ENCODE results near the gene PGBD5.

The PGBD5 gene

DNA sequence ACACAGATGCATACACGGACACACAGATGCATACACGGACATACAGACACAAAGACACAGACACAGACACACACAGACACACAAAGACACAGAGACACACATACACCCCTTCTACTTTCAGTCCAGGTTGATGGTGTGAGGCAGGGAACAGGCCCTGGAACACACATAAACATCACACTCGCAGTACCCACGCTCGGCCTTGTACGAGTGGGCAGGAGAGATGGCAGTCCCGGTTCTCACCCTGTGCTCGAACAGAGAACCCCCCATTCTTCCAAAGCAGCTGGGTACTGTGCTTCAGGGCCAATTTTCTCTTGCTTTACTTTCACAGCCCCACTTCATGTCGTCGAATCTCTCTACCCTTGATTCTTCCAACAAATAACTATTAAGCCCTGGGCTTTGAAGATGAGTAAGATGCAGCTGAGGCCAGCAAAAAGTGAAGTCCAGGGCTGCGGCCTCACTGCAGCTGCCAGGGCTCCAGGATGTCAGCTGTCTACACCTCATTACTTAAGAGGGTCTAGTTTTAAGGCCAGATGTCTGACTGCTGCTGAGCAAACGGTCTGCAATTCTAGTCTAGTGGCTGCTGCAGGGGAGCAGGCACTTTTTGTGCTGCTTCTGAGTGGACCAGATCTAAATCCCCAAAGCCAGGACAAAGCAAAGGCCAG is 90.1 kb downstream of the PGBD5 start:
- Histone ChIP-seq H3K9ac (ENCODE audit: low read length) (no peak overlapping the region), H3K36me3 (ENCODE audit: control insufficient read depth, insufficient read depth, low read length) (no peaks in the 10 kb centered on the region), H3K9me3 (ENCODE audit: control insufficient read depth, low read length) (no peaks in the 10 kb centered on the region), H3K4me3 (ENCODE audit: low read length) (no peak overlapping the region), H3K4me1 (ENCODE audit: control insufficient read depth, insufficient read depth, low read length) (no peaks in the 10 kb centered on the region), H3K27me3 (ENCODE audit: control insufficient read depth, insufficient read depth, low read length) (no peaks in the 10 kb centered on the region)

DNA sequence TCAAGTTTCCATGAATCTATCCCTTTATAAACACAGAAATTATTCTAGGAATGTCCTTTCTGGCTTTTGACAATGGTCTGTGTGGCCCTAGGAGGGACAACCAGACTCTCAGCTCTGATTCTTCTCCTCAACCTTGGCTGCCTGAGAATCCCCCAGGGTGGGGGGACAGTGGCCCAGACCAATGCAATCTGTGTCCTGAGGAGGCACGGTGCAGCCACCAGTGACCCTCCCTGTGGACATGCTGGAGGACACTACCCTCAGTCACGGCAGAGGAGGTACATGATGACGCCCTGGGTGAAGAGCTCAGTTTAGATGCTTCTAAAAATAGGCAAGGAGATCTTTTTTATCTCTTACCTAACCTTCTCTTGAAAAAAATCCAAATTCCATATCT is 91.7 kb downstream of the PGBD5 start:
- Histone ChIP-seq H3K27me3 (ENCODE audit: control insufficient read depth, insufficient read depth, low read length) (no peaks in the 10 kb centered on the region), H3K4me1 (ENCODE audit: control insufficient read depth, insufficient read depth, low read length) (no peaks in the 10 kb centered on the region), H3K9ac (ENCODE audit: low read length) (no peak overlapping the region), H3K4me3 (ENCODE audit: low read length) (no peak overlapping the region), H3K36me3 (ENCODE audit: control insufficient read depth, insufficient read depth, low read length) (no peaks in the 10 kb centered on the region), H3K9me3 (ENCODE audit: control insufficient read depth, low read length) (no peaks in the 10 kb centered on the region)

DNA sequence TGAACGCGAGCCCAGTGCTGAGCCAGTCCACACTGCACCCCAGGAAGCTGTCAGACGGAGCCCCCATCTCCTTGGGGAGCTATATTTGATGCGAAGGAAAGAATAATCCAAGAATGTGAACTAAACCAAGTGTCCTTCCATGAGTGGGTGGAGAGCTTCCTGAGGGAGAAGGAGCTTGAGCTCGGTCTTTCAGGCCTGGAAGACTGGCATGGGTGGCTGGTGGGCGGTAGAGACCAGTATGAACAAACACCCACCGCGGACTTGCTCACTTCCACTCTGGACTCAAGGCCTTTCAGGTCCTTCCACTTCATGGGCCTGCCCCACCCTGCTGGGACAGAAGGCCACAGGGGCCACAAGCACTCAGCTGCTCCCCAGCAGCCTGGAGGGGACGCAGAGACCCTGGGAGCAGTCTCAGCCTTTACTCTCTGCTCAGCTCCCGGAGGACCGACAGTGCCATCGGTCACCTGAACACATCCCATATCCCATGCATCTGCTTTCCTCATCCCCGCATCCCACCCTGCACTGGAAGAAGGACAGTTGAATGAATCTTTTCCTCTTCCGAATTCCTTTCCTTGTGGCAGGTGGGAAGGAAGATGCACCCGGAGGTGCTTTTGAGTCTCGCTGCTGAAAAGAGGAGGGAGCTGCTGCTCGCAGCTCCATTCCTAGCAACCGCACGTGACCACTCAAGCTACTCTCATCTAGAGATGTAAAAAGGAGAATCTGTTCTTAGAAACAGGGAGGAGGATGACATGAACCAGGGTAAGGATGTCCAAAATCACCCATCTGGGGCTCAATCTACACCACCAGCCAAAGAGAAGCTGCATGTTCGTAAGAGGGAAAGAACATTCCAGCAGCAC is 92.3 kb downstream of the PGBD5 start:
- H3K9me3 ChIP-seq (ENCODE audit: control insufficient read depth, low read length) = no peaks in the 10 kb centered on the region
- H3K27me3 ChIP-seq (ENCODE audit: control insufficient read depth, insufficient read depth, low read length) = no peaks in the 10 kb centered on the region
- no peak overlapping the region for H3K4me3 ChIP-seq (ENCODE audit: low read length)
- H3K36me3 ChIP-seq (ENCODE audit: control insufficient read depth, insufficient read depth, low read length) = no peaks in the 10 kb centered on the region
- H3K9ac ChIP-seq (ENCODE audit: low read length) = no peak overlapping the region
- H3K4me1 ChIP-seq (ENCODE audit: control insufficient read depth, insufficient read depth, low read length) = no peaks in the 10 kb centered on the region

DNA sequence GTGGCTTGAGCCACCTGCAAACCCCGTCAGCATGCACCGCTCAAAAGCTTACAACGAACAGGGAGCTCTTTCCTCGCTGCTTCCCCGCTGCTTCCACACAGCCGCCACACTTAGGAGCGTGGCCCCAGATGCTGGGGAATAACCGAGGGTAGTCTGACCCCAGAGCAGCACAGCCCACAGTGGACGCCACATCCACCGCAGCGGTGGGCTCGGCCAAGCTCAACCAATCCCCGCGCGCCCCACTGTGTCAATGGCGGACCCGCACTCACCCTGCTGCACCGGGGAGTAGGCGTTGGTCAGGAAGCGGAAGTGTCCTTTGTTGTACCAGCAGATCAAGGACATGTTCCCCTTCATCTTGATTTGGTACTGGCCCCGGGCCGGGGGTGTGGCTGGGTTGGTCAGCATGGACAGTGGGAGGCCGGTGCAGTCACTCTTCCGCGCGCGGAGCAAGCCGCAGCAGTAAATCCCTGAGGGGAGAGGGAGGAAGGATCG is 93.5 kb downstream of the PGBD5 start:
- Histone ChIP-seq H3K9ac (ENCODE audit: low read length) (no peak overlapping the region), H3K9me3 (ENCODE audit: control insufficient read depth, low read length) (no peaks in the 10 kb centered on the region), H3K4me3 (ENCODE audit: low read length) (no peak overlapping the region), H3K27me3 (ENCODE audit: control insufficient read depth, insufficient read depth, low read length) (no peaks in the 10 kb centered on the region), H3K36me3 (ENCODE audit: control insufficient read depth, insufficient read depth, low read length) (no peaks in the 10 kb centered on the region), H3K4me1 (ENCODE audit: control insufficient read depth, insufficient read depth, low read length) (no peaks in the 10 kb centered on the region)

DNA sequence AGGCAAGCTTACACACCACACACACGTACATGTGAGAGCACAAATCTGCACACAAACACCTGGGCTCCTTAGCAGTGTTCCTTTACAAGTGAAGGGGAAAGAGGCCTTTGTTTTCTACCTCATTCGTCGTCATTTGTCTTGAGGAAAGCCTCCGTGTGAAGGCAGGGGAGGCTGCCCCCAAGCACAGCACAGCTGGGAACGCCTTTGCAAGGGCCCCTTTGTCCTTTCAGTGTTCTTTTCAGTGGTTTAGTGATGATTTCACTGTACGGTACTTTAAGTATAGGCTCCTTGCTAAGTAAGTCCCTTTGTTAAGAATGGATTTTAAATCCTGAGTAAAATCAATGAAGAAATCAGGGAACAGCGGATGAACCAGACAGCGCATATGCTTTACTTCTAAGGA is 94.1 kb downstream of the PGBD5 start:
- Histone ChIP-seq H3K4me1 (ENCODE audit: control insufficient read depth, insufficient read depth, low read length) (no peaks in the 10 kb centered on the region), H3K4me3 (ENCODE audit: low read length) (no peak overlapping the region), H3K27me3 (ENCODE audit: control insufficient read depth, insufficient read depth, low read length) (no peaks in the 10 kb centered on the region), H3K36me3 (ENCODE audit: control insufficient read depth, insufficient read depth, low read length) (no peaks in the 10 kb centered on the region), H3K9me3 (ENCODE audit: control insufficient read depth, low read length) (no peaks in the 10 kb centered on the region), H3K9ac (ENCODE audit: low read length) (no peak overlapping the region)

DNA sequence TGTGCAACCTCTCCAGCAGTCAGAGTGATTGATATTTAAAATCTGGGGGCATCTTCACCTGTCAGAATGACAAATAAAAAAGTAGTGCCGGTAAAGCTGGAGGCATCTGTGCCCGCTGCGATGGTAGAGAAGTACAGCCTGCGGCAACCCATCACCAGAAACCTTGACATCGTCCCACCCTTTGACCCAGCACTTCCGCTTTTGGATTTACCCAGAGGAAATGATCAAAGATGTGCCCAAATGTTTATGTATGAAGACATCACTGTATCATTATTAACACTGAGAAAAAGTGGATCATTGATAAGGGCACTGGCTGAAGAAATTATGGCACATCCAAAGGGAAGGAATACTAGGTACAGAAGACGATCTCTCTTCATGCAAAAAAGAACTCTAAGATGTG is 96.0 kb downstream of the PGBD5 start:
- no peaks in the 10 kb centered on the region for H3K27me3 ChIP-seq (ENCODE audit: control insufficient read depth, insufficient read depth, low read length)
- no peaks in the 10 kb centered on the region for H3K36me3 ChIP-seq (ENCODE audit: control insufficient read depth, insufficient read depth, low read length)
- no peak overlapping the region for H3K9ac ChIP-seq (ENCODE audit: low read length)
- H3K4me3 ChIP-seq (ENCODE audit: low read length) = no peak overlapping the region
- no peaks in the 10 kb centered on the region for H3K9me3 ChIP-seq (ENCODE audit: control insufficient read depth, low read length)
- H3K4me1 ChIP-seq (ENCODE audit: control insufficient read depth, insufficient read depth, low read length) = no peaks in the 10 kb centered on the region

DNA sequence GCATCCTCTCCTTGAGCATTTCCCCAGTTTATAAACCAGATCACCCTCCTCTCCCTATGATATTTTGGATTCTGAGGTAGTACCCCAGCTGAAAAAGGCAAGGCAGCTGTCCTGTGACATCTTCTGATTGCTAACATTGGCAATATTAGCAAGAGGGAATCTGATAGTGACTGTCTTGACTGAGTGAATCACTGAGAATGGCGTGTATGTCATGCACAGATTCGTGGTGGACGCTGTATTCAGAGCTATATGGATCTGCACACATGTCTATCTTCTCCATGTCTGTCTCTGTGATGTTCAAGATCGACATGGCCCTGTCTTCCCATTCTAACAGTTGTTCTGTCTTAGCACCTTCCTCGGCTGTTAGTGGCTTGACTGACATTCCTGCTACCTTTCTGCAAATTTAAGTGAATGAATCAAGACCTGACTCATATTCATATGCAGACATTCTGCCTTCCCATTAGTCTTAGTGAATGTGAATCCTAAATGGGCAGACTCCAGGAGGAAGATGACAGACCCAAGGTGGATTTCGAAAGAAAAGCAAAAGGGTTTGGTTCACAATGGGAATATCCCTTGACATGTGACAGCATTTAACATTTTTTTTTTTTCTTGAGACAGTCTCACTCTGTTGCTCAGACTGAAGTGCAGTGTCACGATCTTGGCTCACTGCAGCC is 97.7 kb downstream of the PGBD5 start:
- Histone ChIP-seq H3K4me1 (ENCODE audit: control insufficient read depth, insufficient read depth, low read length) (no peaks in the 10 kb centered on the region), H3K36me3 (ENCODE audit: control insufficient read depth, insufficient read depth, low read length) (no peaks in the 10 kb centered on the region), H3K27me3 (ENCODE audit: control insufficient read depth, insufficient read depth, low read length) (no peaks in the 10 kb centered on the region), H3K4me3 (ENCODE audit: low read length) (no peak overlapping the region), H3K9ac (ENCODE audit: low read length) (no peak overlapping the region), H3K9me3 (ENCODE audit: control insufficient read depth, low read length) (no peaks in the 10 kb centered on the region)

DNA sequence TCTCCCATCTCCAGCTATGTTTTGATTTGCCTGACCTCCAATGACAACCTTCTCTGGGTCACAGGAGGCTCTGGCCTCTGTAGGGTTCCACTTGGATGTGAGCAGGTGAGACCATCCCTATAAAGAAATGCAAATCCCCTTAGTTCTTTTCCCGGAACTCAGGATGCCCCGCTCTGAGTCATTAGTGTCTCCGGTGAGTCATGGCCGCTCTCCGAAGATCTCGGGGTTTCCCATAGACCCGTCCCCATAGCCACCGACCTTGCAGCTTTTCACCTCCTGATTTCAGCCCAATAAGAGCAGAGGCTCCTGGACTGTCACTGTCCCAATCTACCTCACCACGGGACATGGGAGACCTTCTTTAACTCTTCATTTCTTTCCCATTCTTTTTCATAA is 98.2 kb downstream of the PGBD5 start:
- H3K9me3 ChIP-seq (ENCODE audit: control insufficient read depth, low read length) = no peaks in the 10 kb centered on the region
- no peaks in the 10 kb centered on the region for H3K36me3 ChIP-seq (ENCODE audit: control insufficient read depth, insufficient read depth, low read length)
- H3K27me3 ChIP-seq (ENCODE audit: control insufficient read depth, insufficient read depth, low read length) = no peaks in the 10 kb centered on the region
- no peak overlapping the region for H3K4me3 ChIP-seq (ENCODE audit: low read length)
- H3K9ac ChIP-seq (ENCODE audit: low read length) = no peak overlapping the region
- no peaks in the 10 kb centered on the region for H3K4me1 ChIP-seq (ENCODE audit: control insufficient read depth, insufficient read depth, low read length)

DNA sequence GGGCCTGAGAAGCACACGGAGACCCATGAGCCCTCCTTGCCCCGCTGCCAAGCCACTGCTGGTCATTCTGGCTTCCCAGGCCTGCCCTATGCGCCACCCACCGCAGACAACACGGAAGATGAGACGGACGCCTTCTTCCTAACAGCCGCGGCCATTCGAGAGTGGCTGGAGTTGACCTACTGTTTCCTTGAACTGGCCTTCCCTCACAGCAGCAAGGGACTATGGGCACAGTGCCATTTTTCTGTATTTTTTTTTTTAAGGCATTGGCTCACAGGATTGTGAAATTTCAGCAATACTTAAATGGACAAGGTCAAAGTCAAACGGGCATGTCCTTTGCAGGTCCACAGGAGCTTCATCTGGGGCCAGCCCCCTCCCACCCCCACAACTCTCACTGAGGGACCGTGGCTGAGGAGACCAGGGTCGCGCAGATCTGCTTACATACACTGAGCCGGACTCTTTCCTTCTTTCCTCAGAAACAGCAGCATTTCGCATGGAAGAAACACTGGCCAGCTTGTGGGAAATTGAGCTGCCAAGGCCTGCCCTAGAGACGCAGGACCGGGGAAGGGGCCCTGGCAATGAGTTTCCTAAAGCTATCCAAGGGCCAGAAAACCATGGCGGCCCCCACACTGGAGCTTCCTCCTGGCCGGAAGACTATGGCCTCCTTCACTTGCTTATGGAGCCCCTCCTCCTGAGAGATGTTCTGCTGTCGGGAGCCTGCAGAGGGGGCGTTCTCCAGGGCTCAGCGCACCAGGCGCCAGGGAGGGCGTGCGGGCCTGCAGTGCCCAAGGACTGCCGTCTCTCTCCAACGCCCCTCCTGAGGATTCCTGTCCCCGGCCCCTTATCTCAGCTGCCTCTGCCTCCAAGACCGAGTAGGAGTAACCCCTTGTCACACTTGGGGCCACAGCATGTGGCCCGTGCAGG is 98.9 kb downstream of the PGBD5 start:
- Histone ChIP-seq H3K4me1 (ENCODE audit: control insufficient read depth, insufficient read depth, low read length) (no peaks in the 10 kb centered on the region), H3K36me3 (ENCODE audit: control insufficient read depth, insufficient read depth, low read length) (no peaks in the 10 kb centered on the region), H3K9me3 (ENCODE audit: control insufficient read depth, low read length) (no peaks in the 10 kb centered on the region), H3K4me3 (ENCODE audit: low read length) (no peak overlapping the region), H3K27me3 (ENCODE audit: control insufficient read depth, insufficient read depth, low read length) (no peaks in the 10 kb centered on the region), H3K9ac (ENCODE audit: low read length) (no peak overlapping the region)

DNA sequence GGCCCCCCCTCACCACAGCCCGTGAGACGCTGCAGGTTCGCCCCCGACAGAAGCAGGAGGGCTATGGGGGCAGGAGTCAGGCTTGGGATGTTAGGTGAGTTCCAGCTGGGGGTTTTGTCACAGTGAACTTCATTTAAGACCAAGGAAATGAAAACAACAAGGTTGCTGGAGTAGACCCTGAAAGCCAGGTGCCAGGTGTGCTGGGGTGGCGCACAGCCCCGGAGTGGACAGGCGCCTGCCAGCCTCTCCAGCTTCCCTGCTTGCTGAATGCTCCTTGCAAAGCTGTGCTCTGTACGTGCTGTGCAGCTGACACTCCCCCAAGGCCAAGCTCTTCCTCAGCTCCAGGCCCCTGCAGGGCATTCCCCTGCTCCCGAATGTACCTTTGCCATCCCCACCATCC is 102.4 kb downstream of the PGBD5 start:
- no peaks in the 10 kb centered on the region for H3K27me3 ChIP-seq (ENCODE audit: control insufficient read depth, insufficient read depth, low read length)
- H3K9me3 ChIP-seq (ENCODE audit: control insufficient read depth, low read length) = no peaks in the 10 kb centered on the region
- no peak overlapping the region for H3K9ac ChIP-seq (ENCODE audit: low read length)
- H3K36me3 ChIP-seq (ENCODE audit: control insufficient read depth, insufficient read depth, low read length) = no peaks in the 10 kb centered on the region
- H3K4me1 ChIP-seq (ENCODE audit: control insufficient read depth, insufficient read depth, low read length) = no peaks in the 10 kb centered on the region
- H3K4me3 ChIP-seq (ENCODE audit: low read length) = no peak overlapping the region

DNA sequence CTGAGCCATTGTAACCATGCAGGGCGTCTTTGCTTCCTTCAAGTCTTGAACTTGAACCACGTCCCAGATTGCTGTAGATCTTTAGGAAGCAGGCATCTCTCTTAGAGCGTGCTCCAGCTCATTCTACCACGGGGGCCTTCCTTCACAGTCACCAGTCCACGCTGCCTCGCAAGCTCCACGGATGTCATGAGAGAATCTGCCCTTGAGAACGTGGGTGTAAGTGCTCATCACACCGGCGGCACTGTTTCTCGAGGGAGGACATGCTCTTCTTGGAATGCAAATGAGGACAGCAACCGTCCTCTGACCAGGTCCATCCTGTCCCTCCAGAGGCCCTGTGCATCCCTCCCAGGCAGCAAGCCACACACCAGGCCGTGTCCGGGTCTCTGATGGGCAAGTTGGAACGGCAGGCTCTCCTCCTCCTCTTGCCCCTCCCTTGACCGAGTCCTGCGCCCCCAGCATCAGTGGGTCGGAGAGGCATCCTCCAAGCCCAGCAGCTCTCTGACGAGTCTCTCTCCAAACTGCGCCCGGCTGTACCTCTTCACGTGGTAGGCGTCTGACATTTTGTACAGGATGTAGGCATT is 103.1 kb downstream of the PGBD5 start:
- no peak overlapping the region for H3K4me3 ChIP-seq (ENCODE audit: low read length)
- no peaks in the 10 kb centered on the region for H3K4me1 ChIP-seq (ENCODE audit: control insufficient read depth, insufficient read depth, low read length)
- no peak overlapping the region for H3K9ac ChIP-seq (ENCODE audit: low read length)
- H3K27me3 ChIP-seq (ENCODE audit: control insufficient read depth, insufficient read depth, low read length) = no peaks in the 10 kb centered on the region
- no peaks in the 10 kb centered on the region for H3K9me3 ChIP-seq (ENCODE audit: control insufficient read depth, low read length)
- no peaks in the 10 kb centered on the region for H3K36me3 ChIP-seq (ENCODE audit: control insufficient read depth, insufficient read depth, low read length)

Data from mucosa of stomach (tissue), 1 donor.